ENCODE data around the gene VCX.
"Not testable (repeated sequence)": the region's sequence is repeated elsewhere in the genome, so short reads cannot be mapped to it uniquely, and the experiment has no call there.

VCX gene

DNA sequence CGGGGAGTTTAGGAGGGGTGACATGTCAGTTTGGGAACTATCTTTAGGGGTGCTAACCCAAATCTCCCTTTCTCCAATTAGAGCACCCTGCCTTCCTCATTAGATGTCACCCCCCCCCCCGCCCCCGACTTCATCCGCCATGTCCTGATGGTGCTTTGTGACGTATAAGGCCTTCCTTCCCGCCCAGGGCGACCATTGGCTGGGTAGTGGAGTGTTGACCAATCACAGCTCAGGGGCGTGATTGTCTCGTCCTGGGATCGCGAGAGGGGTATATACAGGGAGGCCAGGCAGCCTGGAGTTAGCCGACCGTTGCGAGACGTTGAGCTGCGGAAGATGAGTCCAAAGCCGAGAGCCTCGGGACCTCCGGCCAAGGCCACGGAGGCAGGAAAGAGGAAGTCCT is at the start of gene VCX:
VCX (plus strand) TSS at position 301 of the 400 bp plus-strand sequence; CDS start at position 334, 33 bp downstream.
- not testable (repeated sequence) for DNase-seq

DNA sequence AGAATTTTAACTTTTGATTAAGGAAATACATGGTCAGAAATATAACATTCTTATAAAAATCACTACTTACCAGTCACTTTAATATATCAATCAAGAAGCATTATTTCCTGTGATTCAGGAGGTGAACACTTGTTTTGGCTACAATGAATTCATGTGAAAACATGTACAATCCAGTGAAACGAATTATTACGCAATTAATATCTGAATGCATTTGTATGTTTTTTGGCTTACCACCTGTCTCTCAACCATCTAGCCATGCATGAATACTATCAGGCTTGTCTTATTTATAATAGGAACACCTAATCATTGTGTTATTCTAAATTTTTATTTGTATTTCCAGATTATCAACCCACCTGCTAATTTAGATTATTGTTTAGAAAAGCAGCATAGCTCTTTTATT is 44.6 kb upstream of the VCX start:
- DNase-seq, result no peak

DNA sequence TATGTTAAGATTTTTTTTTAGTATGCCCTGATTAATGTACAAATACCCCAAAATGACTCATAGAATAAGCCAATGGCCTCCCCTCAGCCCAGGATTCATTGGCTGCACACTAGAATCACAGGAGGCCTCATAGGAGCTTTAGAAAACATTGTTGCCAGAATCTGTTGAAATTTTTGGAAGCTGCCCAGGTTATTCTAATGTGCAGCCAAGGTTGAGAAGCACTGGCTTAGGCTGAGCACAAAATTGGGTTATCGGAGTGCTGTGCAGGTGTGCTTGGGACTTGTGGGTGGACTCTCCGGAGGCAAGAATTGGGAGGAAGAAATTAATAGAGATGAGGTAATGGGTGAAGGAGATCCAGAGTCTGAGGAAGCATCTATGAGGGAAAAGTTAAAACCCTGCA is 41.3 kb upstream of the VCX start:
- DNase-seq, result no peak

DNA sequence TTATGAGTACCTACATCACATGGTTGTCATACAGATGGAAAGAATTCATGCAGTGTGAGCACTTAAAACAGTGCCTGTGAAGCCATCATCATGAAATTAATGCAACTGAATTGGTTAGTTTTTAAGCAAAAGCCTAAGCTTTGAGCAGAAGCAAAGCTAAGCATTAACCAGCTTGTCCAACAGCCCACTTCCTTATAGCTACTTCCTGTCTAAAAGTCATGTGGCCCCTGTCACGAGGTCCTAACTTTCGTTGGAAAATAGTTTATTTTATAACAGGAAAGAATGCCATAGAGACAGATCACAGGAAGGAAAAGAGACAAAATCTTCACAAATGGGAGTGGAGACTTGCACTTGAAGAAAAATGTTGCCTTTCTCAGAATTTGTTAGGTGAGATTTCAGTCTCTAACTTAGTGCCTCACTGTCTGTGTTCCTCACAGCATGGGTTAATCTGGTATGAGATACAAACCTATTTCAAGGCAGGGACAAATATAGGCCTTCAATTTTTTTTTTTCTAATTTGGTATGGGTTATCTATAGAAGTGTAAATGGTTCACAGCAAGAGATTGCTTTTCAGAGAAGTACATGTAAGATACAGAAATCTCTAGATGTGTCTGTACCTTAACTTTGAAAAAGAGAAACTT is 27.7 kb upstream of the VCX start:
- no peak for DNase-seq

DNA sequence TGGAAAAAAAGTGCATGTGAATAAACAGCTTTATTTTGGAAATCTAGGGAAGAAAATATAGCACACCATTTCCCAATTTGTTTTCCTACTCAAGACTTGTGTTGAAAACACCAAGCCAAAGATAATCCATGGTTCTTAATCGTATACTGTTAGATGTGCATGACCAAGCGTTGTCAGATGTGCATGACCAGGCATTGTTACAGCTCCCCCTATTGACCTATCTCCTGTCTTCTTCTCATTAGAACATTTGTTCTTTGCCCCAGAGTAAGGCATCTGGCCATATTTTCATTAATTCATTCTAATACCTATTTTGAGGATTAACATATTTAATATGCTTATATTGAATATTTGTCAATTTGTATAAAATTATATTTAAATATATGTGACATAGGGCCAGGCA is 14.4 kb upstream of the VCX start:
- peak in 1 of 2 experiments; percentile 4 for DNase-seq

DNA sequence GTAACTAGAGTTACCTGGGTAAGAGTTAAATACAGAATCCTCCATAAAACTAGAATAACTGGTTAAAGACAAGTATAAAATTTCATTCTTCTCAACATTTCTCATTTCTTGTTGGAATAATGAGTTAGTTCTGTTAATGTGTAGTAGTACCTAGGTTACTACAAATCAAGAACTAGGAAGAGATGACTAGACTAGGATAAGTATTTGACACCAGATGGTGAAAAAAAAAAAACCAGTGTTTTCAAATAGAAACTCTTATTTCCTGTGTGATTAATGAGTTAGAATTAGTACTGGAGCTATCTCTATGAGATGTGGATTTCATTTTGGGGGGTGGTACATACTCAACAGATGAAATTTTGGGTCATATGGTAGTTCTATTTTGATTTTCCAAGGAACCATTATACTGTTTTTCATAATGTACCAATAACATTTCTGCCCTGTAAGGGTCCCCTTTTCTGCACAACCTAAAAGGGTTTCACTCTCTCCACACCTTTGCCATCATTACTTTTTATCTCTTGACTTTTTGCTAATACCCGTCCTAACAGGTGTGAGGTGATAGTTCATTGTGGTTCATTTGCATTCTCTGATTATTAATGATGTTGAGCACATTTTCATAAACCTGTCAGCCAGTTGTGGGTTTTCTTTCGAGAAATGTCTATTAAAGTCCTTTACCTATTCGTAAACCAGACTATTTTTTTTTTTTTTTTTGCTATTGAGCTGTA is 1.7 kb upstream of the VCX start:
- no peak for DNase-seq

DNA sequence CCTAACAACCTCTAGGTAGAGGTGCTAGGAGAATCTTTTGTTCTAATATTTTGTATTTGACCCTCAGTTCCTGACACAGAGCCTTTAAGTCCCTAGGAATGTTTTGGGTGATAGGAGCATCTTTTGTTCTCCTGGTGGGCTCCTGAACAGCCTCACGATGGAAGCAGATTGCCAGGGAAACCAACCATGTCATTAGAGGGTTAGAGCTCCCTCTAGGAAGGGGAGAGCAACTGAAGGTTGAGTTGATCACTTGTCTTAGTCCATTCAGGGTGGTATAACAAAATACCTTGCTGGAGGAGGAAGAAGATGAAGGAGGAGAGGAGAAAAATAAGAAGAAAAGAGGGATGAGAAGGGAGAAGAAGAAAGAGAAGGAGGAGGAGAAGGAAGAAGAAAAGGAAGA is 9.2 kb downstream of the VCX start:
- no peak for DNase-seq

DNA sequence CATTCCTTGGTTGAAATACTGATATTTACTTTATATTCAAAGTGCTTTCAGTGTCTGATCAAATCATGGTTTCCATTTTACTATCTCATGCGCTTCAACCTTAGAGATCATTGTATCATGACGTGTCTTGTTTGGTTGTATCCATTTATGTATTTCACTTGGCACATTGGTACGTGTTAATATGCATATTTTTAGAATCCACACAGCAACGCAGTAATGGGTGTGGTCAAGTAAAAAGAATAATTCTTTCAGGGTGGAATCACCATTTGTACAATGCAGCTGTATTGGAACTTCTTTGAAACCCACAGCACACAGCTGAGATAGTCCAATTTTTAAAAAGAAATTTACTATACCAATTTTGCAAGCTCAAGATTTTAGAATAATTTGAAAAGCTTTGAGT is 29.1 kb downstream of the VCX start:
- DNase-seq, result no peak

DNA sequence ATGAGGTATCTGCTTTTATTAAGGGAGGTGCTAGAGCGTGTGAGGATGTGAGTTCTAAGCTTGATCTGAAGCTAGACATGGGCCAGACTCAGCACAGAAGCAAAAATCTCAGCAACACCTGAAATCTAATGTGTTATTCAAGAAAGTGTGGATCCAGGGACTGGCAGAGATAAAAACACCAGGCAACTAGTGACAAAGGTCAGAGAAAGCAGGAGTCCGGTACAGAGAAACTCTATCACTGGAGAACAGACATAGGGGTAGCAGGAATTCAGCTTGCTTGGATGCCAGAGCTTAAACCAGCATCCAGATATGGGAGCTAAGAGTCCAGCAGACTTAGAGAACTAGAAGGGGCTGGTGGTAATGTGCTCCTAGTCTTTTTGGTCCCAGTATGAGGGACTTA is 34.0 kb downstream of the VCX start:
- DNase-seq, result no peak

DNA sequence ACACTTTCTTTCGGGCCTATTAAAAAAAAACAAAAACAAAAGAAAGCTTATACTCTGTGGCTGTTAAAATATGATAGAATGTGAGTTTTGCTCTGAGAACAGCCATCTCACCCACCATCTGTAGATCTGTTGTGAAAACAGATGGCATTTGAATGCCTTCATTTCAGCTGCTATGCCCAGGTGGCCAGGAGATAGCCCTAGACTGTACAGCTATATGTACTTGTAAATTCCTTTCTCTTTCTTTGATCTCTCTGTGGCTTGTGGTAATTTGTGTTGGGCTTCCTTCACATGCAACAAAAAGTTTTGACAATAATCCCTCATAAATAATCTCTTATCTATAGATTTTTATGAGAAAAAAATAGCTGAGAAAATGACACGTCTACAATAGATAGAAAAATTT is 46.2 kb downstream of the VCX start:
- DNase-seq, result no peak

DNA sequence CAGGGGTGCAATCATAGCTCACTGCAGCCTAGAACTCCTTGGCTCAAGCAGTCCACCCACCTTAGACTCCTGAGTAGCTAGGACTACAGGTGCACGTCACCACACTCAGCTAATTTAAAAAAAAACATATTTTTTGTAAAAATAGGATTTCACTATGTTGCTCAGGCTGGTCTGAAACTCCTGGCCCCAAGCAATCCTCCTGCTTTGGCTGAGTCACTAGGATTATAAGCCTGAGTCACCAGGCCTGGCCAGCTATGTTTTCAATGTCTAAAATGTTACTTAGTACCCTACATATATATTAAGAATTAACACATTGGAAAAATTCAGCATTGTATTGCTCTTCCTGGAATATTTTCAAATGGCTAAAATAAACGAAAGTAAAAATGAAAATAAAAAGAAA is 46.7 kb downstream of the VCX start:
- no peak for DNase-seq

DNA sequence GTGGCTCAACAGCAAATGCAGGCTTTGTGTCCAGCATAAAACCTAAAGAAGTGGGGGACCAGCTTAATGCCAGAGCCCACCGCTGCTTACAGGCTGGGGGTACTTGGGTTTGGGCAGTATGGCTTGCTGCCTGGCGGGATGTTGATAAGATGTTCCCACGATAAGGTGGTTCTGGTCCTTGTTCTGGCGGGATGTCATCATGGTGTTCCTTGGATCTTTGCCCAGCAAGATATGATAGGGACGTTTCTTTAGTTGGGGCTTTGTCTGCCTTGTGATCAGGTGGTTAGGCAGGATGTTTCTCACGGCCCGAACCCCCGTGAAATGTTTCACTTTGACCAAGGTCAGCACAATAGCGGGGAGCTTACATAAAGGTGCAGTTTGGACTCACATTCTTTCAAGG is 49.0 kb downstream of the VCX start:
- DNase-seq, result no peak
